HCT116 (cell line): ENCODE results near the gene KRTAP10-1. TPM values are rescaled to one million over a fixed set of nuclear protein-coding genes. Genes with fewer than 3 reads are reported as not detected.
"Not testable (repeated sequence)": the region's sequence is repeated elsewhere in the genome, so short reads cannot be mapped to it uniquely, and the experiment has no call there.

Experiments used
- ATAC-seq: fragments of 200-7000 bp; cut with Tn5 transposase; 2 replicates; pipeline ENCODE4 v1.9.1; 2020; ENCODE audit warnings: mild to moderate bottlenecking, moderate library complexity
- BruUV-seq: library from RNA; stranded (reverse); fragments of 400-500 nt; replicated peaks from 2 replicates; lab custom pipeline; 2021; lab: Mats Ljungman, UMichigan
- CTCF ChIA-PET: fragments of 300-600 bp; sonication (Branson Sonifier 250); formaldehyde crosslinking; loops from one replicate; lab custom pipeline; 2021; ENCODE audit warnings: antibody characterized with exemption; lab: Charles Lee
- POLR2A ChIA-PET: fragments of 300-600, 350-600 bp; sonication (Branson Sonifier 250); formaldehyde crosslinking; loops from one replicate; lab custom pipeline; 2021; ENCODE audit warnings: antibody characterized with exemption; lab: Charles Lee
- RAD21 ChIA-PET, 2 experiments: fragments of 300-600 bp; sonication (Branson Sonifier 250); formaldehyde crosslinking; loops; one replicate each; lab custom pipeline; 2023; ENCODE audit warnings: low total read pairs in 2 of 2; ENCODE audit not compliant: uncharacterized antibody in 2 of 2, unreplicated experiment in 2 of 2, low non-redundant PET in 1 of 2; lab: Charles Lee
- DNase-seq: peaks from one replicate; pipeline ENCODE4 v3.0.0-alpha.2; 2010; ENCODE audit warnings: low read depth, low spot score
- H2AFZ ChIP-seq: fragments of 200-600 bp; shearing (Covaris generic), sonication (generic); 2 replicates; pipeline ENCODE4 v1.6.1; 2017; ENCODE audit warnings: low read depth, mixed run types, mixed read lengths, antibody characterized with exemption, low read length; ENCODE audit not compliant: poor library complexity, severe bottlenecking
- H3K27ac ChIP-seq: 2 replicates; pipeline ENCODE4 v1.5.1; 2012; ENCODE audit warnings: low read depth, low read length
- H3K27me3 ChIP-seq: fragments of 200-600 bp; sonication (generic); 2 replicates; pipeline ENCODE4 v1.6.1; 2016; ENCODE audit warnings: mixed run types, low read length, mixed read lengths; ENCODE audit not compliant: insufficient read depth
- H3K36me3 ChIP-seq, 2 experiments: fragments of 200-500 bp in 1 of 2; fragments of 200-600 bp in 1 of 2; sonication (Bioruptor generic) in 1 of 2; sonication (generic) in 1 of 2; 2 replicates each; pipeline versions ENCODE4 v1.5.1 to v1.6.1; 2014 to 2016; ENCODE audit warnings: low read length in 2 of 2, inconsistent platforms in 1 of 2, mixed read lengths in 1 of 2, mixed run types in 1 of 2; ENCODE audit not compliant: insufficient read depth in 2 of 2, control insufficient read depth in 1 of 2
- H3K4me1 ChIP-seq, 2 experiments: fragments of 200-600 bp in 1 of 2; sonication (generic) in 1 of 2; 2 replicates each; pipeline versions ENCODE4 v1.5.1 to v1.6.1; 2012 to 2017; ENCODE audit warnings: low read length in 2 of 2, inconsistent platforms in 1 of 2, mild to moderate bottlenecking in 1 of 2, mixed read lengths in 1 of 2, mixed run types in 1 of 2, moderate library complexity in 1 of 2; ENCODE audit not compliant: insufficient read depth in 2 of 2, control insufficient read depth in 1 of 2
- H3K4me2 ChIP-seq: fragments of 200-600 bp; sonication (generic); 2 replicates; pipeline ENCODE4 v1.6.1; 2017; ENCODE audit warnings: mixed run types, low read length, mixed read lengths
- H3K4me3 ChIP-seq, 2 experiments: fragments of 200-600 bp in 1 of 2; sonication (generic) in 1 of 2; replicated peaks in 1 of 2; 2 replicates each; pipeline ENCODE4 v1.5.1; 2011 to 2016; ENCODE audit warnings: low read length in 2 of 2, control low read depth in 1 of 2, low read depth in 1 of 2, mild to moderate bottlenecking in 1 of 2, mixed read lengths in 1 of 2, mixed run types in 1 of 2
- H3K79me2 ChIP-seq: fragments of 200-600 bp; sonication (generic); 2 replicates; pipeline ENCODE4 v1.6.1; 2017; ENCODE audit warnings: mild to moderate bottlenecking, mixed run types, low read length, moderate library complexity, mixed read lengths; ENCODE audit not compliant: insufficient read depth
- H3K9ac ChIP-seq: fragments of 200-600 bp; sonication (generic); 2 replicates; pipeline ENCODE4 v1.6.1; 2016; ENCODE audit warnings: low read length, mixed read lengths
- H3K9me2 ChIP-seq: fragments of 200-600 bp; sonication (generic), shearing (Covaris generic); 2 replicates; pipeline ENCODE4 v1.6.1; 2017; ENCODE audit warnings: mixed run types, mild to moderate bottlenecking, moderate library complexity; ENCODE audit not compliant: insufficient read depth
- H3K9me3 ChIP-seq, 2 experiments: fragments of 200-500 bp in 1 of 2; fragments of 200-600 bp in 1 of 2; sonication (Bioruptor generic) in 1 of 2; sonication (generic) in 1 of 2; 2 replicates each; pipeline ENCODE4 v1.6.1; 2014 to 2017; ENCODE audit warnings: low read length in 2 of 2, mixed read lengths in 2 of 2, inconsistent platforms in 1 of 2, low read depth in 1 of 2, mild to moderate bottlenecking in 1 of 2, mixed run types in 1 of 2, moderate library complexity in 1 of 2; ENCODE audit not compliant: control insufficient read depth in 1 of 2, insufficient read depth in 1 of 2
- H4K20me1 ChIP-seq: fragments of 200-600 bp; sonication (generic), shearing (Covaris generic); 2 replicates; pipeline ENCODE4 v1.6.1; 2017; ENCODE audit warnings: mixed run types, mild to moderate bottlenecking, moderate library complexity; ENCODE audit not compliant: insufficient read depth
- intact Hi-C: fragments of 100-400 bp; cut with micrococcal nuclease; formaldehyde crosslinking; loops from 2 replicates; pipeline ENCODE4 v1.10.0; 2022
- total RNA-seq: library from RNA; stranded (reverse); gene quantifications from one replicate; pipeline ENCODE4 v1.2.1, GENCODE V29; 2021; ENCODE audit not compliant: unreplicated experiment
- TF ChIP-seq, protein P1 (sequence below): IDR thresholded peaks from 2 replicates; pipeline ENCODE4 v1.6.1; 2012; ENCODE audit warnings: low read depth
- TF ChIP-seq, protein P2 (sequence below): IDR thresholded peaks from 2 replicates; pipeline ENCODE4 v1.6.1; 2011; ENCODE audit warnings: mild to moderate bottlenecking, low read length, moderate library complexity; ENCODE audit not compliant: insufficient replicate concordance; ENCODE audit errors: extremely low read depth

KRTAP10-1 gene
- total RNA-seq, 1 experiment from 2014 or later = not detected

GRCh38 chr21:44503901-44504399, 36.0 kb downstream of the KRTAP10-1 start:
- Histone ChIP-seq H3K27ac (no peak overlapping the region), H3K4me3 (no peak overlapping the region), H3K79me2 (no peaks in the 10 kb centered on the region), H2AFZ (no peak overlapping the region), H3K4me2 (no peak overlapping the region), H3K9ac (no peak overlapping the region), H3K27me3 (no peaks in the 10 kb centered on the region), H3K9me3 (no peaks in the 10 kb centered on the region), H3K9me2 (no peaks in the 10 kb centered on the region), H3K4me1 (no peaks in the 10 kb centered on the region), H4K20me1 (no peaks in the 10 kb centered on the region), H3K36me3 (no peaks in the 10 kb centered on the region)
- POLR2A ChIA-PET = no interaction called here
- ATAC-seq = no peak
- DNase-seq = no peak
- RAD21 ChIA-PET = no interaction called here
- BruUV-seq = no TSS peak
- TF ChIP-seq, protein P1, sequence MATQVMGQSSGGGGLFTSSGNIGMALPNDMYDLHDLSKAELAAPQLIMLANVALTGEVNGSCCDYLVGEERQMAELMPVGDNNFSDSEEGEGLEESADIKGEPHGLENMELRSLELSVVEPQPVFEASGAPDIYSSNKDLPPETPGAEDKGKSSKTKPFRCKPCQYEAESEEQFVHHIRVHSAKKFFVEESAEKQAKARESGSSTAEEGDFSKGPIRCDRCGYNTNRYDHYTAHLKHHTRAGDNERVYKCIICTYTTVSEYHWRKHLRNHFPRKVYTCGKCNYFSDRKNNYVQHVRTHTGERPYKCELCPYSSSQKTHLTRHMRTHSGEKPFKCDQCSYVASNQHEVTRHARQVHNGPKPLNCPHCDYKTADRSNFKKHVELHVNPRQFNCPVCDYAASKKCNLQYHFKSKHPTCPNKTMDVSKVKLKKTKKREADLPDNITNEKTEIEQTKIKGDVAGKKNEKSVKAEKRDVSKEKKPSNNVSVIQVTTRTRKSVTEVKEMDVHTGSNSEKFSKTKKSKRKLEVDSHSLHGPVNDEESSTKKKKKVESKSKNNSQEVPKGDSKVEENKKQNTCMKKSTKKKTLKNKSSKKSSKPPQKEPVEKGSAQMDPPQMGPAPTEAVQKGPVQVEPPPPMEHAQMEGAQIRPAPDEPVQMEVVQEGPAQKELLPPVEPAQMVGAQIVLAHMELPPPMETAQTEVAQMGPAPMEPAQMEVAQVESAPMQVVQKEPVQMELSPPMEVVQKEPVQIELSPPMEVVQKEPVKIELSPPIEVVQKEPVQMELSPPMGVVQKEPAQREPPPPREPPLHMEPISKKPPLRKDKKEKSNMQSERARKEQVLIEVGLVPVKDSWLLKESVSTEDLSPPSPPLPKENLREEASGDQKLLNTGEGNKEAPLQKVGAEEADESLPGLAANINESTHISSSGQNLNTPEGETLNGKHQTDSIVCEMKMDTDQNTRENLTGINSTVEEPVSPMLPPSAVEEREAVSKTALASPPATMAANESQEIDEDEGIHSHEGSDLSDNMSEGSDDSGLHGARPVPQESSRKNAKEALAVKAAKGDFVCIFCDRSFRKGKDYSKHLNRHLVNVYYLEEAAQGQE = no peak
- TF ChIP-seq, protein P2, sequence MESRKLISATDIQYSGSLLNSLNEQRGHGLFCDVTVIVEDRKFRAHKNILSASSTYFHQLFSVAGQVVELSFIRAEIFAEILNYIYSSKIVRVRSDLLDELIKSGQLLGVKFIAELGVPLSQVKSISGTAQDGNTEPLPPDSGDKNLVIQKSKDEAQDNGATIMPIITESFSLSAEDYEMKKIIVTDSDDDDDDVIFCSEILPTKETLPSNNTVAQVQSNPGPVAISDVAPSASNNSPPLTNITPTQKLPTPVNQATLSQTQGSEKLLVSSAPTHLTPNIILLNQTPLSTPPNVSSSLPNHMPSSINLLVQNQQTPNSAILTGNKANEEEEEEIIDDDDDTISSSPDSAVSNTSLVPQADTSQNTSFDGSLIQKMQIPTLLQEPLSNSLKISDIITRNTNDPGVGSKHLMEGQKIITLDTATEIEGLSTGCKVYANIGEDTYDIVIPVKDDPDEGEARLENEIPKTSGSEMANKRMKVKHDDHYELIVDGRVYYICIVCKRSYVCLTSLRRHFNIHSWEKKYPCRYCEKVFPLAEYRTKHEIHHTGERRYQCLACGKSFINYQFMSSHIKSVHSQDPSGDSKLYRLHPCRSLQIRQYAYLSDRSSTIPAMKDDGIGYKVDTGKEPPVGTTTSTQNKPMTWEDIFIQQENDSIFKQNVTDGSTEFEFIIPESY = no peak
- CTCF ChIA-PET = no interaction called here
- intact Hi-C loops = no loop called here

DNA sequence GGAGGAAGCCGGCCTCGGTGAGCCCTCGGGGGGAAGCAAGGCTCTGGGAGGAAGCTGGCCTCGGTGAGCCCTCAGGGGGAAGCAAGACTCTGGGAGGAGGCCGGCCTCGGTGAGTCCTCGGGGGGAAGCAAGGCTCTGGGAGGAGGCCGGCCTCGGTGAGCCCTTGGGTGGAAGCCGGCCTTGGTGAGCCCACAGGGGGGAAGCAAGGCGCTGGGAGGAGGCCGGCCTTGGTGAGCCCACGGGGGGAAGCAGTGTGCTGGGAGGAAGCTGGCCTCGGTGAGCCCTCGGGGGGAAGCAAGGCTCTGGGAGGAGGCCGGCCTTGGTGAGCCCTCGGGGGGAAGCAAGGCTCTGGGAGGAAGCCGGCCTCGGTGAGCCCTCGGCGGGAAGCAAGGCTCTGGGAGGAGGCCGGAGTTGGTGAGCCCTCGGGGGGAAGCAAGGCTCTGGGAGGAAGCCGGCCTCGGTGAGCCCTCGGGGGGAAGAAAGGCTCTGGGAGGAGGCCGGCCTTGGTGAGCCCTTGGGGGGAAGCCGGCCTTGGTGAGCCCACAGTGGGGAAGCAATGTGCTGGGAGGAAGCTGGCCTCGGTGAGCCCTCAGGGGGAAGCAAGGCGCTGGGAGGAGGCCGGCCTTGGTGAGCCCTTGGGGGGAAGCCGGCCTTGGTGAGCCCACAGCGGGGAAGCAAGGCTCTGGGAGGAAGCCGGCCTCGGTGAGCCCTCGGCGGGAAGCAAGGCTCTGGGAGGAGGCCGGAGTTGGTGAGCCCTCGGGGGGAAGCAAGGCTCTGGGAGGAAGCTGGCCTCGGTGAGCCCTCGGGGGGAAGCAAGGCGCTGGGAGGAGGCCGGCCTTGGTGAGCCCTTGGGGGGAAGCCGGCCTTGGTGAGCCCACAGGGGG, 36.7 kb downstream of the KRTAP10-1 start:
- H3K9ac ChIP-seq, H3K27ac ChIP-seq, H3K9me2 ChIP-seq, H3K27me3 ChIP-seq, RAD21 ChIA-PET, H2AFZ ChIP-seq, BruUV-seq, H3K4me1 ChIP-seq, POLR2A ChIA-PET, ATAC-seq, H3K79me2 ChIP-seq, H3K9me3 ChIP-seq, CTCF ChIA-PET, H3K36me3 ChIP-seq, DNase-seq, intact Hi-C loops, H4K20me1 ChIP-seq, H3K4me3 ChIP-seq, H3K4me2 ChIP-seq: not testable (repeated sequence)
